ENCODE data around the gene TRIM41. TPM values are rescaled to one million over a fixed set of nuclear protein-coding genes. Genes with fewer than 3 reads are reported as not detected.
"Not testable (repeated sequence)": the region's sequence is repeated elsewhere in the genome, so short reads cannot be mapped to it uniquely, and the experiment has no call there.

Gene TRIM41
- total RNA-seq, 1 donor from 2014 or later = 18.1 TPM

- no peak for DNase-seq (ENCODE audit: low spot score)
Observed at GRCh38 chr5:181248277-181248676, 25.2 kb downstream of the TRIM41 start.

DNA sequence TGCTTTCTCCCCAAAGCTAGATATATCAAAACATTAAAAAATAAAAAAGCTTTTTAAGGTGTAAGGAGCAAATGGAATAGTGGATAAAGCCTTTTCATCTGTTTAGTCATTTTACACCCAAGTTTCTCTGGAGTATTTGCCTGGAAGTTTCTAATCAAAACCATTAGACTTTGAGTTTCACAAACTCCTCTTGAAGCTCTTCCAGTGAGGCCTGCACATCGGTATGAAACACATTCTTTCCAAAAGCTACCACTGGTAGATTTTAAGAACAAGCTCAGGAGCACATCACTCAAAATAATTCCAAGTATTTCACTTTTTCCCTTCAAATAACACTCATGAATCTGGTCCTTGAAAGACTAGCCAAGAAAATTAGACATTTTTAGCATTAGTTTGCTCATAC, 32.2 kb downstream of the TRIM41 start:
- no peak for DNase-seq (ENCODE audit: low spot score)

DNA sequence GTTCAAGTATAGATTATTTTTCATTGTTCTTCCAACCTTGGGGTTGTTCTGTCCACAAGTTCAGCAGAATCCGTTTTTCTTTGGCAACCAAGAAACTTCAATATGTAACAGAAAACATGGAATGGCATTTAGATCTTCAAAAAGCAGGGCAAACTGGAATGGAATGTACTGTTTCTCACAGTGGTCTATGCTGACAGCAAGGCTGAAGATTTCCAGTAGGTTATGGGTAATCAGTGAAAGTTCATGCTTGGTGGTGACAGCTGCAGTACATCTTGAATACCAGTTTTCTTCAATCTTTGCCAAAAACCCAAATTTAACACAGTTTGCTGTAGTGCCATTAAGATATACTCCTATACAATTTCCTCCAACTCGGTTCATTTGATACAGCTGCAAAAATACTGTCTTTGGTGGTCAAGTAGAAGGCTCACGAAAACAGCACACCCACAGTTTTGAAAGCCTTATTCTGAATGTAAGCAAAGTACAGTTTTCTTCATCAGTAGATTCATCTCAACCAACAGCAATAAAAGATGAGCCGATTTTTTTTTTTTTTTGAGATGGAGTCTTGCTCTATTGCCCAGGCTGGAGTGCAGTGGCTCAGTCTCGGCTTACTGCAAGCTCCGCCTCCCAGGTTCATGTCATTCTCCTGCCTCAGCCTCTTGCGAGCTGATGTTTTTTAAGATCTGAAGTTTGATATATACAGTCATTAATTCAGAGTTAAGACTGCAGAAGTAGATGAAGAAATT, 32.9 kb downstream of the TRIM41 start:
- no peak for DNase-seq (ENCODE audit: low spot score)

DNA sequence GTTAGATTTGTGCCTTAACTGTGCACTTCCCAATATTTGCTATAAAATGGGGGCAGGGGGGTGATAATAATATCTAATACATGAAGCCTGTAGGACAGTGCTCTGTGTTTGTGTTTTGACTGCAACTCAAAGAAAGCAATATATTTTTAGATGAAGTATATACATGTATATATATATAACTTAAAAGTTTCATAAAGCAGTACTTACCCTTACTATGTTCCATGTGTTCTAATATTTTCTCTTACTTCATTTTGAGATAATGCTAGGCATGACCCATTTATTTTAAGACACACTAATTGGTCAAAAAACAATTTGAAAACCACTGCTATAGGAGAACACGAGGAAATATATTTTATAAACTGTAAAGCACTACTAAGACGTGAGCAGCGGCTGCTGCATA, 35.5 kb downstream of the TRIM41 start:
- no peak for DNase-seq (ENCODE audit: low spot score)

DNA sequence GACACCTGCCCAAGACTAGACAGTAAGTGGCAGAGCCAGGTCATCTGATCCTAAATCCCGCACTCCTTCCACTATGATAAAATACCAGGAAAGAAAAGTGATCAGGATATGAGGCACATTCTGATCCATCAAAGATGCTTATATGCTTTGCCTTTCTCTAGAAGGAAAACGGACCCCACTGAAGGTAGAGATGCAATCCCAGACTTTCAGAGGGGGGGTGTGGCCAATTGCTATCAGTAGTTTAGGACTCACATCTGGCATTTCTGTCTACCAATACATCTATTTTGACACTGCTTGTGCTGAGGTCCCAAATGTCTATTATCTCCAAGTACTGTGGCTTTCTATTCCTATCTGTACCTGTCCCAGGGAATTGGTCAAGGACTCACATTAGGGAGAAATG, 36.2 kb downstream of the TRIM41 start:
- no peak for DNase-seq (ENCODE audit: low spot score)

- DNase-seq (ENCODE audit: low spot score) = peak; percentile 11
Observed at GRCh38 chr5:181259974-181260719, 37.1 kb downstream of the TRIM41 start.

DNA sequence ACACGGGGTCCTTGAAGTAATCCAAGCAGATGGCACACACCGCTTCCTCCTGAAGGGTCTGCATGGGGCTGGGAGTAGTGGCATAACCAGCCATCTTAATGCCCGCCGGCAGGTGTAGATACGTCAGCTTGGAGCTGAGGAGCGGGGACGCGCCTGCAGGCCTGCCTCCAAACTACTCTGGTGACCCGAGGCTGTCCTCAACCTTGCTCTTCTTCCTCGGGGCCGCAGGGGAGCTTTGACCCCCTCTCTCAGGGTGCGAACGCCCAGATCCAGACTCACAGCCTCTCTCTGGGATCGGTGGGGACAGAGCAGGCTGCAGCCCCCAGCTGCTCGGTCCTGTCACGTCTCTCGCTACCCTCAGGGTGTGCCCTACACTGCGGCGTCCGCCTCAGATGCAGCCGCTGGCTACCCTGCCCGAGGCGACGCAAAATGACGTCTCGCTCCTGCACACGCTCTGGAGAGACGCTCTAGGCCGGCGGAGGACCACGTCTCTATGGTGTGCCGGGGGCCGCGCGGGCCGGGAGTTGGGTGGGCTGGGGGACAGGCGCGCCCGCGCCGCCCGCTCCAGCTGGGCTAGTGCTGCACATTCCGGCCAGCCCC, 37.7 kb downstream of the TRIM41 start, which contains the start of gene TRIM52:
TSS of gene TRIM52 (minus strand) at position 424 of the 600 bp plus-strand sequence. CDS start at position 94, 330 bp downstream.
- DNase-seq (ENCODE audit: low spot score) = peak; percentile 96

GRCh38 chr5:181261320-181262049, 38.4 kb downstream of the TRIM41 start:
- DNase-seq (ENCODE audit: low spot score) = peak; percentile 83

GRCh38 chr5:181263633-181264032, 40.6 kb downstream of the TRIM41 start:
- no peak for DNase-seq (ENCODE audit: low spot score)

DNA sequence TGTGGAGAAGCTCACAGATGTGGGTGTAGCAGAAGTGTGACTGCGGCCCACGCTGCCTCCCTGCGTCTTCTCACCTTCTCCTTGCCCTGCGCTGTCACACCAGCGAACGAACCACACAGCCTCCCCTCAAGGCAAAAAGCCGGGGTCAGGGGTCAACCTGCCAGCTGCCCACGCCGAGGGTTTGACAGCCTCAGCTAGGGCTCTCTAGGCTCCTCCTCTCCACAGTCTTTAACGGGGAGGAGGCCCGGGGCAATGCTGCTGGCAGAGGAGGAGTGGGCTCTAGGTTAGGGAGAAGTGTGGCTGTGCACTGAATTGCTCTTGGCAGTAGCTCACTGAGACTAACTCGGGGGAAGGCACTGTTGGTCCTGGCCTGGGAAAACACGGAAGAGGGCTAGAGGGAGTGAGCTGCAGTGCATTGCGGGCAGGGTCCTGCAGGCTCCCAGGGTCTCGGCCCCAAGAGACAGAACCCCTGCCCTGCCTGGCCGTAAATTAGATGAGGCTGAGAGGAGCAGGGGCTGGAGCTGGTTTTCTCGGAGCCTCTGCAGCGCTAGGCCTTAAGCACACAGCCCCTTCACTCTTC, 42.1 kb downstream of the TRIM41 start:
- no peak for DNase-seq (ENCODE audit: low spot score)

- not testable (repeated sequence) for DNase-seq (ENCODE audit: low spot score)
Observed at GRCh38 chr5:181267291-181267904, 44.3 kb downstream of the TRIM41 start.

GRCh38 chr5:181267907-181268306, 44.8 kb downstream of the TRIM41 start:
- not testable (repeated sequence) for DNase-seq (ENCODE audit: low spot score)

DNA sequence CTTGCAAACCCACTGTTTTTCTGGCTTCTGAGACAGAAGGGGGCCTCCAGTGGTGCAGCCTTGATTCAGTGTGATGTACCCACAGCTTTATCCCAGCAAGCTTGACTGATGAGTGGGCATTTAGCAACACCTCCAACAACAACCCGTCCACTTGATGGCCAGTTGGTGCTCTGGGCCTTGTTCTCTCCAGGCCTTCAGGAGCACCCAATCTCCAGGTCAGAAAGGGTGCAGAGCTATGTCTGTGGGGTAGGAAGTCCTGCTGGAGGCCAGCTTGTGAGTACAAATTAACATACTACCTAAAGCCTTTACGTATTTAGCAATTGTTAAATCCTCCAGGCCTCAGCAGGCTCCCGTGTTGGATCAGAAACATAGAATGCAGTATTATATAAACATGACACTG, 48.0 kb downstream of the TRIM41 start:
- no peak for DNase-seq (ENCODE audit: low spot score)

DNA sequence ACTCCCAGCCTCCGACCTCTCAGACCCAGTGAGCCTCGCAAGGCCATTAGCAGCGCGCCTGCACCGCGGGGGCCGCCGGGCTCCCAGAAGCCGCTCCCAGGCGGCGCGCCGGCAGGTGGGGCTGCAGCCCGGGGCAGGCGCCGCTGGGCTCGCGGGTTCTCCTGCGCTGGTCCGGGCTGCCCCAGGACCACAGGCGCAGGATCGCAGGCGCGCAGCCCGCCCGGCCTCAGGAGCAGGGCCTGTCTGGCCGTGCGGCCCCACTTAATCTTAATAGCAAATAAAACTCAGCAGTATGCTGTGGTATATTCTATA, 50.3 kb downstream of the TRIM41 start:
- DNase-seq (ENCODE audit: low spot score) = not testable (repeated sequence)

GRCh38 chr5:181280251-181280762, 57.2 kb downstream of the TRIM41 start:
- DNase-seq (ENCODE audit: low spot score) = no peak

GRCh38 chr5:181281077-181281983, 58.2 kb downstream of the TRIM41 start:
- no peak for DNase-seq (ENCODE audit: low spot score)

DNA sequence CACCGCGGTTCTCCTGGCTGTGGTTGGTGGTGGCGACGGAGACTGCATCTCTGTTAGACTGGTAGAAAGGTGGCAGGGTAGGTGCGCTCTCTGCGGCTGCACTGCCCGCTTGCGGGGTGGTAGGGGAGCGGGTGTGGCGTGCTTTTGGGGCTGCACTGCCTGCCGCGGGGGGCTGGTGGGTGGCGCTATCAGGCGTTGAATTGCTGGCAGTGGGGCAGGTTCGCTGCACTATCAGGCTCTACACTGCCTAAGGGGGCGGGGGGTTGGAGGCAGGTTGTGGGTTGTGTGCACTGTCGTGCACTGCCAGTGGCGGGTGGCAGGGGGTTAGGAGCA, 58.9 kb downstream of the TRIM41 start:
- DNase-seq (ENCODE audit: low spot score) = no peak

GRCh38 chr5:181282415-181282814, 59.3 kb downstream of the TRIM41 start:
- not testable (repeated sequence) for DNase-seq (ENCODE audit: low spot score)

GRCh38 chr5:181282874-181283273, 59.8 kb downstream of the TRIM41 start:
- DNase-seq (ENCODE audit: low spot score) = no peak

DNA sequence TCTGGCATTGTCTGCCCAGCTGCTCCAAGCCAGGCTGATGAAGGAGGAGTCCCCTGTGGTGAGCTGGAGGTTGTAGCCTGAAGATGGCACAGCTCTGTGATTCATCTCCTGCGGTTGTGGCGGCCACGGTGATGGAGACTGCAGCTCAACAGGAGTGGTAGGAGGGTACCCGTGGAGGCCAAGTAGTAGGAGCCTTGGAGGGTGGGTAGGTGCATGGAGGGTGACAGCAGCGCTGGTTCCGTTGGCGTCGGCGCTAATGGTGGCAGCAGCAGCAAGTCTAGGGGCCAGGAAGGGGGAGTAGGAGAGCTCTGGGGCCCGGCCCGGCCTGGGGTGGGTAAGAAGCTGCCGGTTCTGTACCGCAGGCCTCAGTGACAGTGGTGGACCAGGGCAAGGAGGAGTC, 60.3 kb downstream of the TRIM41 start:
- DNase-seq (ENCODE audit: low spot score) = no peak
